GM21825 (cell line): ENCODE data around the gene PVALEF.

Experiments used
- ATAC-seq: cut with Tn5 transposase; IDR thresholded peaks from one replicate; pipeline ENCODE4 v1.9.1; 2021; ENCODE audit warnings: mild to moderate bottlenecking, moderate library complexity; ENCODE audit not compliant: unreplicated experiment

PVALEF gene

DNA sequence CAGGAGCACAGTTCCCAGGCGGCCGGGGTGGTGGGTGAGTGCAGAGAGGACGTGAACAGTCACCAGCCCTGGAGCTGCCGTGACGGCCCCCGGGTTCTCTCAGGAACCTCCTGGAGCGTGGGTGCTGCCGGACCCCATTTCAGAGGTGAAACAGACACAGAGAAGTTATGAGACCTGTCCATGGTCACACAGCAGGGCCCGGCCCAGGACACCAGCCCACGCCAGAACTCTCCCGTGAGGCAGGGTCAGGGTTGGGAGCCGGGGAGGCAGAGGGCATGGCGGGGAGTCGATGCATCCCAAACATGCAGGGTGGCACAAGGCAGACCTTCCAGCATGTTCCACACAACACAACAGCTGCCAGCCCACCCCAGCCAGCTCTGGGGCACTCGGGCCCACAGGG lies 3.8 kb upstream of the PVALEF start:
- no peak for ATAC-seq

DNA sequence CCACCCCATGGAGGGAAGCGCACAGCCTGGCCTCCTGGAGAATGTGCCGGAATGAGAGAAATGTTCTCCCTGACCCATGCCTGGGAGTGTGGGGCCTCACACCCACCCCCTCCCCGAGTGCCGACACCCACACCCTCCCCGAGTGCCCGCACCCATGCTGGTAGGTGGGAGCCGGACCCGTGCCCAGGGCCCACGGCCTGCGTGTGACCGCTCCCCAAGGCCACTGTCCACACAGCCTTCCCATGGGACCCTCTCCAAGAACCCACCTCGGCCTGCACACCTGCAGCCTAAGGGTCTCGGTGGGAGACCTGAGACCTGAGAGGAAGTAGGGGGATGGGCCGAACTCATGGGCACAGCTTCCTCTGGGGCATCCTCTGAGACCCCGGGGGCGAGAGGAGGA lies 3.3 kb upstream of the PVALEF start:
- no peak for ATAC-seq

DNA sequence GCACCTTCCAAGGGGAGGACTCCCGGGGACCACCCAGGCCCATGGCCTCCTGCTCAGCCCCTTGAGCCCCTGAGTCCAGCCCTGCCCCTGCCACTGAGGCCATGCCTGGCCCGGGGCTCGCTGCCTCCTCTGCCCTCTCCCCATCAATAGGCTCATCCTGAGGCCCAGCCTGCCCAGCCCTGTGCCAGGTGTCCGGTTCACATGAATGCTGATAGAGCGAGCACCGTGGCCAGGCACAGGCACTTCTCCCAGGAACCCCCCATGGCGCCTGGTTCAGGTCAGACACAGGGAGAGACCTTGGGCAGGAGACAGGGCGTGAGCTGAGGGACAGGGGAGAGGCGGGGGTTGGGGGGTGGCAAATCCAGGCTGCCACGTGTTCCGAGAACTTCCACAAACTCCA lies 2.8 kb upstream of the PVALEF start:
- ATAC-seq, result no peak

DNA sequence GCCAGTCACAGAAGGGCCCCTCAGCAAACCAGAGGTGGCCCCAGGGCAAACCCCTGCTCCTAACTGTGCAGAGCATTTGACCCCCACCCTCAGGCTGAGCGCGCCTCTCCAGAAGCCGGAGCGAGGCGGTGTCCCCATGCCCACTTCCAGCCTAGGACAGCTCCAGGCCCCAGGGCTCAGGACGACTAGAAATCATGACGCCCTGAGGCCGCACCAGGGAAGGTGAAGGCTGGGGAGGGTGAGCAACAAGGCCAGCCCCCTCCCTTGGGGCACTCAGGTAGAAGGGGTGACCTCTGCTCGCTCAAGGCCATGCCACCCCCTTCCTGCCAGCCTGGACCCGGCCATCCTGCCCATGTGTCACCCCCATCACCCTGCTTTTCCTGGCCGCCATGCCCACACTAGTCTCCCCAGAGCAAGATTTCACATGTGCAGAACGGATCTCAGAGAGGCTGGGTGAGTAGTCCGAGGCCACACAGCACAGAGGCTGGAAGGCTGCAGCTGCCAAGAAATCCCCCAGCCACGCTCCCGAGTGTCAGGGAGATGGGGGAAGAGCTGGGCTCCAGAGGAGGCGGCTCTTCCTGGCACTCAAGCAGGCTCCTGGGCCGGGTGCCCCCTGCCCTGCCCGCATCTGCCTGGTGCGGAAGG lies 2.1 kb upstream of the PVALEF start:
- ATAC-seq, result no peak

DNA sequence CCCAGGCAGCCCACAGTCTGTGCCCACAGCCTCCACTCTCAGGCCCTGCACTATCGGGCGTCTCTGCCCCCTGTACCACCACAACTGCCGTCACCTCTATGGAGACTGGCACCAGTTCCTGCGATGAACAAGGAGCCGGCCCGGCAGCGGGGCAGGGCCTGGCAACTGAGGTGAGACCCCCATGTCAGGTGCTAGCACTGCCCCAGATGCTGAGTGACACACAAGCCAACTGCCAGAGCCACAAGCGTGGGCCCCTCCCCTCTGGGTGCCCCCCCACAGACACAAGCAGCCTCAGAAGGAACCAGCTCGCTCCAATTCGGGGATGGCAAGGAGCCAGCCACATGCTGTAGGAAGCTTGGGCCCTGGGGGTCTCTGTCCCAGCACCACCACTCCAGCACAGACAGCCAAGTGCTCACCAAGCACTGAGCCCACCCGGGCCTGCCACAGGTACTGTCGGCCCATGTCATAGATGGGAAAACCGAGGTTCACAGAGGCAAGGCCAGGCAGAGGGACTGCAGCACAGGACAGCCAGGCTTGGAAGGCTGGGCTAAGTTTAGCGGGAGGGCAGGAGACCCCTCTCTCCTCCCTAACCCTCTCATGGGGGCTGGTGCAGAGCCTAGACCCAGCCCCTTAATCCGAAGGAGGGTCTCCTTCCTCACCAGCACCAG lies 1.5 kb upstream of the PVALEF start:
- no peak for ATAC-seq

DNA sequence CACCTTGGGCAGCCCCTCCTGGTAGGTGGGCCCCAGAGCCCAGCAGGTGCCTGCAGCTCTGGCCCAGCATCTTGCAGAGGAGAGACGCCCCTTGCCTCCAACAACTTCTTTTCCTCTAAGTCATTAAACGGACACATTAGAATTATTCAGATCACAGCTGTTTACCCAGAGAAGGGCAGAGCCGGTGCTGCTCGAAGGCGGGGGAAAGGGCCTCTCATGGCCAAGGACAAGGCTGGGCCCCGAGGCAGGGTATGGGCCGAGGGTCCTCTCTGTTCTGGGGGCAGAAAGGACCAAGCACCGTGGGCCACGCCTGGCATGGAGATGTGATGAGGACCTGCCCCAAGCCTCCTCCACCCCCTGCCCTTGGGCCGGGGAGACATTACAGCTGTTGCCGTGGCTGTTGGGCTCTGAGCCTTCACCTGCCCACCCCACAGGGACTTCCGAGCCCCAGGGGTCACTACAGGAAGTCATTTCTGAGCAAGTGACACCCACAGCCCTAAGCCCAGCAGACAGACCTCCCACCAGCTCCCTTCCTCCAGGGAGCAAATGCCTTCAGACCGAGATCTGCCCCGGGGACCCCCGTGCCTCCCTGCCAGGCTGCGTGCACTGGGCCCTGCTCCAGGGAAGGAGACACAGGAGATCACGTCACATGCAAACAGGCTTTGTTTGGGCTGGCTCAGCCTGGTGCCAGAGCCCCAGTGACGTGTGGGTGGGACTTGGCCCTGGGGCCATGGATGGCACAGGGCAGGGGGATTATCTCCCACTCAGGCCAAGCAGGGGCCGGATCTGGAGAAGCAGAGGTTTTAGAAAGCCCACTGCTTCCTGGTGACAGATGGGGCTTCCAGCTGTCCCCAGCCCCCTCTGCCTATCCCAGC lies 699 bp upstream of the PVALEF start:
- ATAC-seq, result no peak

DNA sequence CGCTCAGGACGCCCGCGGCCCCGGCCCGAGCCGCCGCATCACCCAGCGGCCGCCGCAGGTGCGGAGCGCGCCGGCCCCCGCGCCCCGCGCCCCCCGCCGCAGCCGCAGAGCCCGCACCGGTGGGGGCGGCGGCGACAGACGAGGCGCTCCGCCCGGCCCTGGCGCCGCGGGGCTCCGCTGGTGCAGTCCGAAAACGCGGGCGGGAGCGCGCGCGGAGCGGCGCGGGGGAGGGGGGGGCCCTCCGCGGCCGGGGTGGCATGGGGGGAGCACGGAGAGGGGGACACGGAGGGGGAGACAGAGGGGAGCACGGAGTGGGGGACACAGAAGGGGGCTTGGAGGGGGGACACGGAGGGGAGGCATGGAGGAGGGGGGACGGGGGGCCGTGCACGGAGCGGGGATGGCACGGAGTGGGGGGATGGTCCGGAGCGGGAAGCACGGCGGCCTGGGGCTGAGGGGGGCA lies 756 bp downstream of the PVALEF start, which contains the start of gene AATK:
Gene AATK (minus strand): TSS at position 189 of the 460 bp plus-strand sequence. CDS start 229 bp downstream, outside the sequence.
- ATAC-seq, result no peak

DNA sequence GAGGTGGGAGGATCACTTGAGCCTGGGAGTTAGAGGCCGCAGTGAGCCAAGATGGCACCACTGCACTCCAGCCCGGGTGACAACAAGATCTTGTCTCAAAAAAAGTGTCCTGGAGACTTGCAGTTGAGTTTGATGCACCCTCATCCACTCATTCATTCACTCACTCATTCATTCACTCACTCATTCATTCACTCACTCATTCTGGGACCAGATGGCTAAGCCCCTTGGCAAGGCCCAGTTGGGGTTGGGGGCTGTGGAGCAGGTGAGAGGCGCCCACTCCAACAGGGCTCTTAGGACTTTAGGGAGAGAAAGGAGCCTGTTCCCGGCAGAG lies 1.9 kb downstream of the PVALEF start:
- no peak for ATAC-seq

DNA sequence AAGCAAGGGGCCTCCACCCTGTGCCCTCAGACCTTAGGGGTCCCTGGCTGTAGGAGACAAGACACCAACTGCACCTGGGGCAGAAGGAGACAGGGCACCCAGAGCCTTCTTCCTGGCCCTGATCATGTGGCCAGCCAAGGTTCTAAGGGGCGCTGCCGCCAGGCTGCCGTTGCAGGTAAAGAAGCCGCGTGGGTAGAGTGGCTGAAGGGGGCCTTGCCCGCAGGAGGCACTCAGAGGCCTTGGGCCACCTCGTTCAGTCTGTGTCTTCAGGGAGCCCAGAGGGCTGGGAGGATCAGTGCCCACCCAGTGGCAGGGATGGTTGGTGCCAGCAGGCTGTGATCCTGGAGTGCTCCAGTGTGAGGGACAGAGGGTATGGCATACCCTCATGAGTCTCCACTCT lies 2.3 kb downstream of the PVALEF start:
- ATAC-seq, result no peak

DNA sequence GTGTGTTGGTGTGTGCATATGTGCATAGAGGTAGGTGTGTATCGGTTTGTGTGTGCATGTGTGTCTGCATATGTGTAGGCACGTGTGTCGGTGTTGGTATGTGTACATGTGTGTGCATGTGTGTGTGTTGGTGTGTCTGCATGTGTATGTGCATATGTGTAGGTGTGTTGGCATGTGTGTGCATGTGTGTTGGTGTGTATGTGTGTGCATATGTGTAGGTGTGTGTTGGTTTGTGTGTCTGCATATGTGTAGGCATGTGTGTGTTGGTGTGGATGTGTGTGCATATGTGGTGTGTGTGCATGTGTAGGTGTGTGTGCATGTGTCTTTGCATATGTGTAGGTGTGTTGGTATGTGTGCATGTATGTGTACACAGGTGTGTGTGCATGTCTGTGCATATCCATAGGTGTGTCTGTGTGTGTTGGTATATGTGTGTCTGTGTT lies 4.6 kb downstream of the PVALEF start:
- no peak for ATAC-seq

DNA sequence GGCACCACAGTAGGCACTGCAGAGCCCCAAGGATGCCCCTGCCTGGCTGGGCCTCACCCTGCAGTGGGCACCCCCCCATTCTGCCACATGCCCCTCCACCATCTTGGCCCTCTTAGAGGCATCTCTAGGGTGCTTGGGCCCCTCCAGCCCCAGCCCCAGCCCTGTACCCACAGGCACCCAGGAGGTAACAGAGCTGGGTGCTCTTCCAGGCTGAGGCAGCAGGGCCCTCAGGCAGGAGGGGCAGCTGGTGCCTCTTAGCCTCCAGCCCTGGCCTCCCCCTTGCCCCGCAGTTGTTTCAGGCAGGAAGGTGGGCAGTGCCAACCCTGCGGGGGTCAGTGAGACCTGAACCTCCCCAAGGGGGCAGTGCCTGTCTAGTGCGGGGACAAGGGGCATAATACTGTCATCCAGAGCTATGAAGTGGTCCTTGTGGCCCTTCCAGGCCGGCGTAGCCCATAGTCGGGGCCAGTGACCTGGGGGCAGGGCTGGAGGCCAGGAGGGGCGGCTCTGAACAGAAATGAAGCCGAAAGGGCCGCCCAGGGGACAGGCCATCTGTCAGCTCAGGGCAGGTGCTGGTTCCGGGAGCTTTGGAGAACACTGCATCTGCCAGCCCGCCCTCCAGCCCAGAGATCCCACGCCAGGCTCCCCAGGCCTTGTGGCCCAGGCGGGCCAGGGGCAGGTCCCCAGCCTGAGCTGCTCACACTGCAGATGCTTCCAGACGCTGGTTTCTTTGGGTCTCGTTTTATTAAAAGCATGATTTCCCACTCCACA lies 5.6 kb downstream of the PVALEF start:
- no peak for ATAC-seq

DNA sequence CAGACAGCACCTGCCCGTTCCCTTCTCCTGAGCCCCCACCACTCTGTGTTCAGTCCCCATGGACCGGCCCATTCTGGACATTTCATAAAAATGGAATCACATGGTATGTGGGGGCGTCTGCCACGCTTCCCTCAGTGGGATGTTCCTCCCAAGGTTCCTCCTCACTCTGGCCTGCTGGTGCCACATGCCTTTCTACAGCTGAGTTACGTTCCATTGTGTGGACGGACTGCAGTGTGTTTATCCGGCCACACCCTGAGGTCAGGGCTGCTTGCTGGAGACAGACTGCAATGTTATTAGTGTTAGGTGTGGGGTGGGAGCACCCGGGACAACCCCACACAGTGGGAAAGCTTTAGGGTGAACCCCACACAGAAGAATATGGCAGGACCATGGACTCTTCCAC lies 6.6 kb downstream of the PVALEF start:
- no peak for ATAC-seq

DNA sequence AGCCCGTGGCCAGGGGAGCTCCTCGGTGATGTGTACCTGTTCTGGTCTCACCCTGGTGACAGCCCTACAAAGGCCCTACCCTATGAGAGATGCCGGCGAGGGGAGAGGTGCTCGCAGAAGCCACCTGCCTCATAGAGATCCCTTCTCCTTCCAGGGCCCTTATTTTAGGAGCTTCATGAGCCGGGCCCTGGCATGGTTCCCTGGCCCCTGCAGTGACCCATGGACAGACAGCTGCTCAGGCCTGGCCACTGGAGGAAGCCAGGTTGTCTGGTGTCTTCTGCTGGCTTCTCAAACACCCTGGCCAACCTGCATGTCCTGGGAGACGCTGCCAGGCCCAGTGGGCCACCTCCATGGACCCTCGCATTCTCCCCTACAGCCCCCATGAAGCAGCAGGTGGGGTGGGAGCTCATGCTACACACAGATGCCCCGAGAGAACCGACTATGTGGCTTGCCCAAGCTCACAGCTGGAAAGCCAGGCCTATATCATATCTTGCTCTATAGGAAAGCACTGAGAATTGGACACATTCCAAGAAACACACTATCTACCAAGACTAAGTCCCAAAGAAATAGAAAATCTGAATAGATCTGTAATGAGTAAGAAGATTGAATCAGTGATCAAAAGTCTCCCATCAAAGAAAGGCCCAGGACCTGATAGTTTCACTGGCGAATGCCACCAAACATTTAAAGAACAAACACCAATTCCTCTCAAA lies 7.9 kb downstream of the PVALEF start:
- ATAC-seq, result no peak

DNA sequence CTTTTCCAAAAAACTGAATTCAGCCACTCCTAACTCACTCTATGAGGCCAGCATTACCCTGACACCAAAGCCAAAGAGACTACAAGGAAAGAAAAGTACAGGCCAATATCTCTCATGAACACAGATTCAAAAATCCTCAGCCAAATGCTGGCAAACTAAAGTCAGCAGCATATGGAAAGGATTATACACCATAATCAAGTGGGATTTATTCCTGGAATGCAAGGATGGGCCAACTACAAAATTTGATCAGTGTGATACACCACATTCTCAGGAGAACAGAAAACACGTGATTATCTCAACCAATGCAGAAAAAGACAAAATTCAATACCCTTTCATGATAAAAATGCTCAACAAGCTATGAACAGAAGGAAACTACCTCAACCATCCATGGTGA lies 8.5 kb downstream of the PVALEF start:
- ATAC-seq, result no peak

DNA sequence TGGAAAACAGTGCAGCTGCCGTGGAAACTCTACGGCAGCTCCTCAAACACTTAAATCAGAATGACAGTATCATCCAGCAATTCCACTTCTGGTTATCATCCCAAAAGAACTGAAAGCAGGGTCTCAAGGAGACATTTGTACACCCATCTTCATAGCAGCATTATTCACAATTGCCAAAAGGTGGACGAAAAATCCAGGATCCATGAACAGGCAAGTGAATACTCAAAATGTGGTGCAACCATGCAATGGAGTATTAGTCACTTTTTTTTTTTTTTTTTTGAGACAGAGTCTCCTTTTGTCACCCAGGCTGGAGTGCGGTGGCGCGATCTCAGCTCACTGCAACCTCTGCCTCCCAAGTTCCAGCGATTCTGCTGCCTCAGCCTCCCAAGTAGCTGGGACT lies 11.4 kb downstream of the PVALEF start:
- ATAC-seq, result no peak

DNA sequence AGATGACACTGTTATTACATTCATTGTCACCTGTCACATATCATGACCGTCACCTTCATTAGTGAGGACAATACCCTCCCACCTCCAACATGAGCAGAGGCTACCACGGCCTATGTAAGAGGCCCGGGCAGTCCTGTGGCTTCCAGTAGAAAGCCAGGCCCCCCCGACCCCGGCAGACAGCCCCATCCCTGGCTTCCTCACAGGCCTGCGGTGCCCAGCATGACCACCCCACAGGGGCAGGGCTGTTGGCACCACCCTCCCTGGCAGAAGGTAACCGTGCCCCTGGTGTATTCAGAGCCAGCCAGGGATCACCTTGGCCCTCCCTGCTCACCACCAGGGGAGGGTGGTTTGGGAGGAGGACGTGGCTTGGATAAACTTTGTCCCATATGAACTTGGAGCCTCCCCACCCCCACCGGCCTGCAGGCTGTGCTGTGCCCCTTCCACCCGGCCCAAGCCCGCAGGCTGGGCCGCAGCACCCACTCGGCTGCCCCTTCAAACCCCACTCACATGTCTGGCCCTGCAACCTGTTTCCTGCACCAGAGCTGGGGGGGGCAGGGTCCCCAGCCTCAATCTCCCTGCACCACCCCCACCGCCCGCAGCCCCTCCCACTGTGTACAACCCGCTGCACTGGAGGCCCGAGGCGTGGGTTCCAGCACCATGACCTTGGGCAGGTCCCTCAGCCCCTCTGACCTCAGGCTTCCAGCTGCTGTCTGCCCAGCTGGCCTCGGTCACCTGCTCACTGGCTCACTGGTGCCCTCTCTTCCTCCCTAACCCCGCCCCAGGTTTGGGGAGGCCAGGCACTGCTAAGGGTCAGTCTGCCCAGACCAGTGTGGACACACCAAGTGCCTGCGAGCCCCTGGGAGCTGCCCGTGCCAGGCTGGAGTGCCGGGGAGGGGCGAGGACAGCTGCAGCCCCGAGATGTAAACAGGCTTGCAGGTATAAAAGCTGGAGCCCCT lies 13.1 kb downstream of the PVALEF start:
- no peak for ATAC-seq

DNA sequence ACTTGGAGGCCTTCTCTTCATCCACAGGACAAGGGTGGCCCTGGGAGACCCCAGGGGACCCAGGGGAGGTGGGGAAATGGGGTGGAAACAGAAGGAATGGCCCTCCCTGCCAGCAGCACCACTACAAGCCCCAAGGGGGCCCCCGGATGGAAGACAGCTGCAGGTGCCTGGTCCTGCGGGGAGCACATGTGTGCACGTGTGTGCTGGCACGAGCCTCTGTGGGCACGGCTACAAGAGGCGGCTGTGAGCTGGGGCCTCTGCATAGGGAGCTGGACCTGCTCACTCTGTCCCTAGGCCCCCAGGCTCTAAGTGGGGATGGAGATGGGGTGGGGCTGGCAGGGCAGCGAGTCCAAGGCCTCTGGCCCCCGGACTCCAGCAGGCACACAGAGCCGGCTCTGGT lies 13.9 kb downstream of the PVALEF start:
- ATAC-seq, result no peak

DNA sequence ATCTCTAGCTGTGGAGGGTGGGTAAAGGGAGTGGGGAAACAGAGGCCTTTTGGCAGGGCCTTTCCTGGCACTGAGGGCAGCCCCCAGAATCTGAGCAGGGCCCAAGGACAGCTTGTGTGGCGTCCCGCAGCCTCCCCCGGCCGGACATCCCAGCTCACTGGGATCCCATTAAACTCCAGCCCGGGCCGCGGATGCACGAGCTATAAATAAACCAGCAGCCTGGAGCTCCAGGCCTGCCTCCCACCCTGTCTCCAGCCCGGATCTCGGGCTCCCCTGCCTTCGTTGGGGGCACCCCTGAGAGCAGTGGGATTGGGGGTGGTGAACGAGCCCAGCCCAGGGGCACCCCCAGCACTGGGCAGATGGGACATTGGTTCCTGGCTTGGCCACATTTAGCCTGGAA lies 14.6 kb downstream of the PVALEF start:
- no peak for ATAC-seq
